ENCODE measurements around the gene ERICH6B. TPM values are rescaled to one million over a fixed set of nuclear protein-coding genes. Genes with fewer than 3 reads are reported as not detected.

ERICH6B gene
- total RNA-seq, 2 experiments from 2014 or later: not detected

DNA sequence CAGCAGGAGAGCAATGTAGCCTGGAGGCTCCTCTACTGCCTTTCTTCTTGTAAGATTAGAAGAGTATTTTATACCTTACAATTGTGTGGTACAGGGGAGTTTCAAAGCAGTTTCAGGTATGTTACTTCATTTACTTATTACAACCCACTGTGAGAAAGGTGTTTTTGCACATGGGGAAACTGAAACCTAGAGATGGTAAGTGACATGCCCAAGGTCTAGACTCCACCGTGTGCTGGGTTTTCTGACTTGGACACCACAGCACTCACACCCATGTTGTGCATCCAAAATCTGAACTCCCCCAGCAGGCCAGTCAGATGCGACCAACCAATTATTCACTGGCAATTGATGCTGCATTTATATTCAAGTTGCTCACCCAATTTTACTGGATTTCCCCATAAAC is 22.8 kb downstream of the ERICH6B start:
- intact Hi-C loops (cut with micrococcal nuclease): no loop called here
- no peaks in the 10 kb centered on the region for H3K9me3 Mint-ChIP-seq

DNA sequence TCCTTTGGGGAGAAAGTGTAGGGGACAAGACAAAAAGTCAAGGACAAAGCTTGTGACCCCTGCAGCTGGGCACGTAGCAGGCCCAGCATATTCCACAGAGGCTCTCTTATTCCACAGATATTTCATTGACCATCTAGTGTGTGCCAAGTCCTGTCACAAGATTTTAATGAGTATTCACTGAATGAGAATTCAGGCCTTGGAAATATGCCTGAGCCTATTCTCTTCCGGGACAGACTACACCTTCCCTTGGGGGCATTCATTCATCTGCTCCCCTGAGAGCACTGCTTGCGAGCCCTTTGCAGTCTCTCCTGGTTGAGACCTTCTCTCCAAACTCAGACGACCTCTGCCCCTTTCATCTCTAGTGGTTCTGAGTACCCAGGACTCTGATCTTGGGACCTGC is 25.5 kb downstream of the ERICH6B start:
- intact Hi-C loops (cut with micrococcal nuclease): no loop called here
- DNase-seq: no peak
- TF ChIP-seq, protein P1, sequence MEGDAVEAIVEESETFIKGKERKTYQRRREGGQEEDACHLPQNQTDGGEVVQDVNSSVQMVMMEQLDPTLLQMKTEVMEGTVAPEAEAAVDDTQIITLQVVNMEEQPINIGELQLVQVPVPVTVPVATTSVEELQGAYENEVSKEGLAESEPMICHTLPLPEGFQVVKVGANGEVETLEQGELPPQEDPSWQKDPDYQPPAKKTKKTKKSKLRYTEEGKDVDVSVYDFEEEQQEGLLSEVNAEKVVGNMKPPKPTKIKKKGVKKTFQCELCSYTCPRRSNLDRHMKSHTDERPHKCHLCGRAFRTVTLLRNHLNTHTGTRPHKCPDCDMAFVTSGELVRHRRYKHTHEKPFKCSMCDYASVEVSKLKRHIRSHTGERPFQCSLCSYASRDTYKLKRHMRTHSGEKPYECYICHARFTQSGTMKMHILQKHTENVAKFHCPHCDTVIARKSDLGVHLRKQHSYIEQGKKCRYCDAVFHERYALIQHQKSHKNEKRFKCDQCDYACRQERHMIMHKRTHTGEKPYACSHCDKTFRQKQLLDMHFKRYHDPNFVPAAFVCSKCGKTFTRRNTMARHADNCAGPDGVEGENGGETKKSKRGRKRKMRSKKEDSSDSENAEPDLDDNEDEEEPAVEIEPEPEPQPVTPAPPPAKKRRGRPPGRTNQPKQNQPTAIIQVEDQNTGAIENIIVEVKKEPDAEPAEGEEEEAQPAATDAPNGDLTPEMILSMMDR (IDR thresholded peaks at IDR 0.05): no peak

More for the DNA sequence above, 22.8 kb downstream of the ERICH6B start:
- Mint-ChIP-seq H3K36me3 (ENCODE audit: low read depth) (no peaks in the 10 kb centered on the region), H3K4me1 (ENCODE audit: low read depth) (no peaks in the 10 kb centered on the region), H3K27me3 (peaks cover 15% of the 10 kb centered on the region), H3K4me3 (no peak overlapping the region), H3K27ac (no peak overlapping the region)
- DNase-seq (no peak), ATAC-seq (peak; percentile 58)
- POLR2A ChIA-PET: no interaction called here
- CTCF ChIA-PET: no interaction called here
- TF ChIP-seq, protein P1 (IDR thresholded peaks at IDR 0.05): no peak

GRCh38 chr13:45587897-45588296 is 27.6 kb downstream of the ERICH6B start:
- peaks cover 2% of the 10 kb centered on the region for H3K27me3 Mint-ChIP-seq
- intact Hi-C loops (cut with micrococcal nuclease): no loop called here
- CTCF ChIA-PET: no interaction called here

More for the DNA sequence above, 25.5 kb downstream of the ERICH6B start:
- peaks cover 5% of the 10 kb centered on the region for H3K27me3 Mint-ChIP-seq
- no peaks in the 10 kb centered on the region for H3K36me3 Mint-ChIP-seq (ENCODE audit: low read depth)
- no peak for ATAC-seq
- CTCF ChIA-PET: no interaction called here
- H3K27ac Mint-ChIP-seq: no peak overlapping the region
- no peak overlapping the region for H3K4me3 Mint-ChIP-seq
- no peaks in the 10 kb centered on the region for H3K9me3 Mint-ChIP-seq
- POLR2A ChIA-PET: no interaction called here
- no peaks in the 10 kb centered on the region for H3K4me1 Mint-ChIP-seq (ENCODE audit: low read depth)

DNA sequence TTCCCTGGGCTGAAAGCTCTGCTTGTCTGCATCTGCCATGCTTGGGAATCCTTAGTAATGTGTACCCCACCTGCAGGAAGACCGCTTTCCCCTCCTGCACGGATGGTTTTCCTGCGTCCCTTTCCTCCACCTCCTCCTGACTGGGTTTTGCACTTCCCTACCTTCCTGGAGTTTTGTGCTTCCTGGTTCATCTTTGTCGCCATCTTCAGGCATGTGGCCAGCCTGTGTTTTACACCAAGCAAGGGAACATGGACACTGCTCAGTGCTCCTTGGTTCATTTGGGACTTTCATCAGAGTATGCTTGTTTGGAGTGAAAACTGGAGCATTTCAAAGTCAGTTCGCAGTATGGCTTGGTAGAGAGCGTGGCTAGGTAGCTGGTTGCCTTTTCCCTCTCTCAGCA is 30.7 kb downstream of the ERICH6B start:
- Mint-ChIP-seq H3K9me3 (no peaks in the 10 kb centered on the region), H3K4me1 (ENCODE audit: low read depth) (no peaks in the 10 kb centered on the region), H3K27ac (no peak overlapping the region), H3K4me3 (no peak overlapping the region), H3K27me3 (no peaks in the 10 kb centered on the region), H3K36me3 (ENCODE audit: low read depth) (no peaks in the 10 kb centered on the region)
- DNase-seq (no peak), ATAC-seq (no peak)
- CTCF ChIA-PET: no interaction called here
- intact Hi-C loops (cut with micrococcal nuclease): no loop called here
- POLR2A ChIA-PET: no interaction called here
- TF ChIP-seq, protein P1 (IDR thresholded peaks at IDR 0.05): no peak

More at GRCh38 chr13:45587897-45588296, 27.6 kb downstream of the ERICH6B start:
- Mint-ChIP-seq H3K27ac (no peak overlapping the region), H3K4me3 (no peak overlapping the region), H3K4me1 (ENCODE audit: low read depth) (no peaks in the 10 kb centered on the region), H3K36me3 (ENCODE audit: low read depth) (no peaks in the 10 kb centered on the region), H3K9me3 (no peaks in the 10 kb centered on the region)
- POLR2A ChIA-PET: no interaction called here
- no peak for ATAC-seq
- DNase-seq: no peak
- TF ChIP-seq, protein P1 (IDR thresholded peaks at IDR 0.05): no peak

DNA sequence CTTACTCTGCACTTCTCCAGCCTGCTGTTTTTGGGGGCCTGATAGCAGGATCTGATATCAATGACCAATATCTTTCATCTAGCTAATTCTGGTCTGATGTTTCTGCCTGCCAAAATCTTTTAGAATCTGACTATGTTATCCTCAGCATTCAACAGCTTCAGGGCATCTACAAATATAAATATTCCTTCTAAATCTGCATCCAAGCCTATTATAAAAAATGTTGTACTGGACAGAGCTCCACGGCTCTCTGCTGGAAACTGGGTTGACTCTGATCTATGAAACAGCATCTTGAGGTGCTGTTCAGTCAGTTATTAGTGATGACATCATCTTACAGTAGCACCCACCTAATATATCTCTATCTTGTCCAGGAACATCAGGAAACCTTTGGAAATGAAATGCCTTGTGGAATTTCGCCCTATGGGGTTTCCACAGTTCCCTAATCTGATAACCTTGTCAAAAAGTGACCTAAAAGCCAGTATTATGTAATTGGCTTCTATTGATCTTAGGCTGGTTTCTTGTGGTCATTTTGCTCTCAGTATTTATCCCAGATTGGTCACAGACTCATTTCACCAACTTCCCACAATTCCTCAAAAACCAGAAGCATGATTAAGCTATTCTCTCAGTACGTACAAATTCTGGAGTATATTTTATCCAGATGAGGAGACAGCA is 33.0 kb downstream of the ERICH6B start:
- no peaks in the 10 kb centered on the region for H3K4me1 Mint-ChIP-seq (ENCODE audit: low read depth)
- no peaks in the 10 kb centered on the region for H3K9me3 Mint-ChIP-seq
- H3K27me3 Mint-ChIP-seq: peaks cover 2% of the 10 kb centered on the region
- ATAC-seq (no peak), DNase-seq (no peak)
- intact Hi-C loops (cut with micrococcal nuclease): no loop called here
- H3K4me3 Mint-ChIP-seq: no peak overlapping the region
- TF ChIP-seq, protein P1 (IDR thresholded peaks at IDR 0.05): no peak
- POLR2A ChIA-PET: no interaction called here
- H3K27ac Mint-ChIP-seq: no peak overlapping the region
- CTCF ChIA-PET: no interaction called here
- H3K36me3 Mint-ChIP-seq (ENCODE audit: low read depth): no peaks in the 10 kb centered on the region
